GM20000 (cell line): ENCODE measurements around the gene BMP2K.

Experiments
- DNase-seq: peaks from one replicate; pipeline ENCODE4 v3.0.0; 2012; ENCODE audit warnings: low spot score
- TF ChIP-seq, protein P1 (sequence below): IDR thresholded peaks from 2 replicates; pipeline ENCODE4 v1.5.1; 2012; ENCODE audit warnings: mild to moderate bottlenecking, control low read depth; ENCODE audit errors: extremely low read depth, missing control alignments

BMP2K gene

DNA sequence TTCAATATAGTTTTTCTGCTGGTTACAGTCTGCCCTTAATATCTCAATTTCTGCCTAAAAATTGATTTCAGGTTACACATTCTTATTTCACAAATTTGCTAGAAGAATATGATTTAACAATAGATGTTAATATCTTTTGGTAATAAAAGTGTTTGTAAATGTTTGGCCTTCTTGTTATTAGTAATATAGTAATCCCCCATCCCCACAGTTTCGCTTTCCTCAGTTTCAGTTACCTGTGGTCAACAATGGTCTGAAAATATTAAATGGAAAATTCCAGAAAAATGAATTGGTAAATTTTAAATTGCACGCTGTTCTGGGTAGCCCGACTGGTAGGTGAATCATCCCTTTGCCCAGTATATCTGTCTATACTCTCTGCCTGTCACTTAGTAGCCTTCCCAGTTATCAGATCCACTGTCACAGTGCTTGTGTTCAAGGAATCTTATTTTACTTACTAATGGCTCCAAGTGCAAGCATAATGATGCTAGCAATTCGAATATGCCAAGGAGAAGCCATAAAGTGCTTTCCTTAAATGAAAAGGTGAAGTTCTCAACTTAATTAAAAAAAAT, 3.5 kb upstream of the BMP2K start:
- DNase-seq = no peak
- TF ChIP-seq, protein P1, sequence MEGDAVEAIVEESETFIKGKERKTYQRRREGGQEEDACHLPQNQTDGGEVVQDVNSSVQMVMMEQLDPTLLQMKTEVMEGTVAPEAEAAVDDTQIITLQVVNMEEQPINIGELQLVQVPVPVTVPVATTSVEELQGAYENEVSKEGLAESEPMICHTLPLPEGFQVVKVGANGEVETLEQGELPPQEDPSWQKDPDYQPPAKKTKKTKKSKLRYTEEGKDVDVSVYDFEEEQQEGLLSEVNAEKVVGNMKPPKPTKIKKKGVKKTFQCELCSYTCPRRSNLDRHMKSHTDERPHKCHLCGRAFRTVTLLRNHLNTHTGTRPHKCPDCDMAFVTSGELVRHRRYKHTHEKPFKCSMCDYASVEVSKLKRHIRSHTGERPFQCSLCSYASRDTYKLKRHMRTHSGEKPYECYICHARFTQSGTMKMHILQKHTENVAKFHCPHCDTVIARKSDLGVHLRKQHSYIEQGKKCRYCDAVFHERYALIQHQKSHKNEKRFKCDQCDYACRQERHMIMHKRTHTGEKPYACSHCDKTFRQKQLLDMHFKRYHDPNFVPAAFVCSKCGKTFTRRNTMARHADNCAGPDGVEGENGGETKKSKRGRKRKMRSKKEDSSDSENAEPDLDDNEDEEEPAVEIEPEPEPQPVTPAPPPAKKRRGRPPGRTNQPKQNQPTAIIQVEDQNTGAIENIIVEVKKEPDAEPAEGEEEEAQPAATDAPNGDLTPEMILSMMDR = no peak

DNA sequence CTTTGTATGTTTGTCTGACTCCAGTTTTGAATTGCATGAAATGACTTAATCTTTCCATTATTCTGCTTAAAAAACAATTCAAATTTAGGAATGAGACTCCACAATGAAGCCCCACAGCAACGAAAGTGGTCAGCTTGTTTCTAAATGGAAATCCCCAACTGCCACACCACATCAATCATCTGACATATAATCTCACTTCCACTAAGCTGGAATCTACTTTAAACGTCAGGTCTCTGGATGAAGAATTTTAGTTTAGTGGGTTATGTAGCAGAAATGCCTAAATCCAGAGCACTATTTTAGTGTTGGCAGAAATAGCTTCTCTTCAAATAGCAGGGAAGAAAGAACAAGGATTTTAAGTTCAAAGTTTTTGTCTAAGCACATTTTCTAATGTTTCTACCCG, 1.7 kb upstream of the BMP2K start:
- peak; percentile 34 for DNase-seq
- TF ChIP-seq, protein P1 = no peak

DNA sequence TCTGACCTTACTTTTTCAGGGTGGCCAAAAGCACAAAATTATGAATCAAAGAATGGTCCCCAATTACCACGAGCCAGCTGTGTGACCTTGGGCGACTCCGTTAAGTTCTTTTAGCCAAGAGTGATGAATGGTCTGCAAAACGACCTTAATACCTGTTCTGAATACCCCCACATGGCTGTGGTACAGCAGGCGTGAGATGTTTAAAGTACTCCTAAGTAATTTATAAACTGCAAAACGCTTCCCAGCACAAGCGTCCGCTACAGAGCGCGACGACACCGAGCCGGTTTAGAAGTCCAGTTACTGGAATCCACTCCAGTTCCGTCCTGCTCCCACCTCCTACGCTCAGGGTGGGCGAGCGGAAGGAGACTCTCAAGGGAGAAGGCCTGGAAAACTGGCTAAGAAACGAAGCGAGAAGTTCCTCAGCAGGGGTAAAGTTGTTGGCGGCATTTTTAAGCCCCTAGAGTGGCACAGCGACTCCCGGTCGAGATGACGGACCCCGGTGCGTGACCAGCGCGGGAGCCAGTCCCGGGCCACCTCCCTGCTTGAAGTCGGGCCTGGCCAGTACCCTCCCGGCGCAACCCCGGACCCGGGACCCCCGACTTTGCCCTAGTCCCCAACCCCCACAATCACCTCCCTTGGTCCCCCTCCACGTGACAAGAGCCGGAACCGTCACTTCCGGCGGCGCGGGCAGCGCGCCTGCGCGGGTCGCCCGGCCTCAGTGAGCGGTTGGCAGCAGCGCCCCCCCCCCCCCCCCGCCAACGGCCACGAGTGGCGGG, 659 bp upstream of the BMP2K start:
- TF ChIP-seq, protein P1 = no peak
- DNase-seq = peak; percentile 90

DNA sequence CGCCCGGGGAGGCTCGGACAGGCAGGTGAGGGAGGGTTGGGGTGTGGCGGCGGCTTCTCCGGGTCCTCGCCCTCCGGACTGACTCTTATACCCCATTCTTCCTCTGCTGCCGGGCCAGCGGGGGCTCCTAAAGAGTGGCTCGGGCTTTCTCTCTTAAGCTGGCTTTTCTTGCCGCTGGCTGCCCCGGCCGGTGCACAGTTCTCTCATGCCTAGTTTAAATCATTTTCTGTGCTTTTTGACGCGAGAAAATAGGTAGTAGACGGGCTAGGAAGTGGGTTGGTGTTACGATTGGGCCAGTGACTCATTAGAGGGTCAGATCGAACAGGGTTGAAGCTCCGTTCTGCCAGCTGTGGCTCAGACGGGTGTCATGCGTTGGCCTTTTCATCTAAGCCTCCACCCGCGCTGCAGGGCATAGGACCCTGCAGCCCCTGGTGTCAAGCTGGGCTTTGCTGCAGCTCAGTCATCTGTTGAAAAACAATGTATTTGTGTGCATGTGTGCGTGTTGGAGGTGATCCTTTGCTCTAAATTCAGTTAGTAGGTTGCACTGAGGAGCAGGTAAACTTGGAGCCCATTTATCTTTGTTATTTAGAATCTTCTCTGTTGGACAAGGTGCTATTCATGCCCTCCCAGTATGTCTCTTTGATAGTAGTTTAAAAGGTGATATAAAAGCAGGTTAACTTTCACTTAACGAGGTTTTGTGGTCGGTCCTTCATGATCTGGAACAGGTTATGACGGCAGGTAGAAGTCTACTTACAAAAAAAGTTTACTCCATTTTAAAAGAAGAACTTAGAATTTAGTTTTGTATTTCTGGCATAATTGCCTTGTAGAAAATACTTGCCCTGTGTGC, 802 bp downstream of the BMP2K start:
- TF ChIP-seq, protein P1 = no peak
- DNase-seq = peak; percentile 48

DNA sequence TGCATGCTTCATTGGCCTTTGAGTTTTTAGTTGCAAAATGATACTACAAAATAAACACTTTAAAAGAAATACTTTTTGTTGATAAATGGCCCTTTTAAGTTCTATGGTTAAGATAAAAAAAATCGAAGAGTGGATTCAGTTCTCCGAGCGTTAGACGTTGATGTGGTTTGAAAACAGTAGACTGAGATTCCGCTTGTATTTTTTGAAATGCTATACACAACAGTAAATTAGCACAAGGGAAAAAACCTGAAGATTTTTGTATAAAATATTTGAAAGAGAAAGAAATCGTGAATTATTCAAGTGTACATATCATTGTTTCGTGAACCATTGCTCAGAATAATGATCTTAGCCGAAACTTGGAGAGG, 1.4 kb downstream of the BMP2K start:
- TF ChIP-seq, protein P1 = no peak

DNA sequence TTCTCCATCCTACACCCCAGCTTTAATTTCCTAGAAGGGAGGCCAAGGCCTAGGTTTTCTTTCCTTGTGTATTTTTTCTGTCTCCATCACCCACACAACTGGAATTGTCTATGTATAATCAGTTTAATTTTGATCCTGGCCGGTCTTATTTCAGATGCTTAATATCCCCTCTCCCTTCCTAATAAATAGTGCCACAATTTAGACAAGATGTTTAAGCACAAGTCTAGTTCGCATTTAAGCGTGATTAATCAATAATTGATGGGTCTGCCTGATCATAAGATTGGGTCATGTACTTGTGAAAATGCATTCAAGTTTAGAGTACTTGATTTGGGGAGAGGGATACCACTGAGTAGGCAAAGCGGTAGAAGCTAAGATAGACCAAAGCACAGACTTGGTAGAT, 2.4 kb downstream of the BMP2K start:
- DNase-seq = no peak
- TF ChIP-seq, protein P1 = no peak

More for the DNA sequence above, 1.4 kb downstream of the BMP2K start:
- DNase-seq = no peak

DNA sequence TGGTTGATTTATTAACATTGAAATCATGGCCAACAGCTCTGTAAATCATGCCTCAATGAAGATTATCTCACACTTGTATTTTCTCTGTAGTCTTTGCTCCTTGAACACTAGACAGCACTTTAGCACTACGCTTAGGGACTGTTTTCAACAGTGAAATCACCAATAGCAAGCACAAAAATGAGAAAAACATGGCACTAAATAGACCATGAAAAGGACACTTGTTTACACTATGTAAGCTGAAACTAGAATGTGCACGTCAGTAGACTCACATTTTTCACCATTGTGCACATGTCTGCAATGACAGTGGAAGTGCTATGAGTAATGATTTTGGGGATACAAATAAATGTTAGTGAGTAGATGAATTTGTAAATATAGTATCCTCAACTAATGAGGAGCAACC, 3.1 kb downstream of the BMP2K start:
- TF ChIP-seq, protein P1 = no peak
- DNase-seq = no peak
